K562 (cell line): ENCODE measurements around the gene TPX2. TPM values are rescaled to one million over a fixed set of nuclear protein-coding genes. Genes with fewer than 3 reads are reported as not detected.

Experiments
- CC2D1A ChIP-seq: fragments of 450-650 bp; IDR thresholded peaks from 2 replicates; pipeline ENCODE4 v1.6.1; 2017; ENCODE audit warnings: mild to moderate bottlenecking
- CTBP1 ChIP-seq: fragments of 450-650 bp; IDR thresholded peaks from 2 replicates; pipeline ENCODE4 v1.6.1; 2016; ENCODE audit warnings: borderline replicate concordance
- EP300 ChIP-seq: IDR thresholded peaks from 2 replicates; pipeline ENCODE4 v1.6.1; 2012; ENCODE audit warnings: low read length, improper control_type of control experiment
- ERF ChIP-seq: fragments of 450-650 bp; formaldehyde crosslinking; IDR thresholded peaks from 2 replicates; pipeline ENCODE4 v1.4.0; 2020; ENCODE audit warnings: mild to moderate bottlenecking, mixed read lengths
- FOXJ2 ChIP-seq: fragments of 200-800 bp; sonication (Bioruptor generic); IDR thresholded peaks from 2 replicates; pipeline ENCODE4 v1.6.1; 2016; ENCODE audit warnings: missing genetic modification characterization, missing compliant biosample characterization
- GATA2 ChIP-seq: sonication (generic); formaldehyde crosslinking; IDR thresholded peaks from 2 replicates; pipeline ENCODE4 v1.4.0; 2020; ENCODE audit warnings: mild to moderate bottlenecking, missing genetic modification reagents
- MAFF ChIP-seq: IDR thresholded peaks from 2 replicates; pipeline ENCODE4 v1.6.1; 2012; ENCODE audit warnings: low read length, improper control_type of control experiment
- MAFK ChIP-seq: IDR thresholded peaks from 2 replicates; pipeline ENCODE4 v1.6.1; 2011; ENCODE audit warnings: low read length, improper control_type of control experiment
- MTA2 ChIP-seq: fragments of 450-650 bp; IDR thresholded peaks from 2 replicates; pipeline ENCODE4 v1.6.1; 2016; ENCODE audit warnings: low read depth
- TRIM24 ChIP-seq, 2 experiments: fragments of 450-650 bp; IDR thresholded peaks; 2 replicates each; pipeline ENCODE4 v1.6.1; 2016
- TSC22D4 ChIP-seq: fragments of 450-650 bp; IDR thresholded peaks from 2 replicates; pipeline ENCODE4 v1.6.1; 2016; ENCODE audit warnings: missing genetic modification characterization, missing biosample characterization, control low read depth
- ZEB2 ChIP-seq: fragments of 450-650 bp; IDR thresholded peaks from 2 replicates; pipeline ENCODE4 v1.6.1; 2016
- ZZZ3 ChIP-seq: fragments of 450-650 bp; IDR thresholded peaks from 2 replicates; pipeline ENCODE4 v1.6.1; 2016; ENCODE audit warnings: antibody characterized with exemption, mild to moderate bottlenecking, moderate library complexity
- polyA plus RNA-seq, 8 experiments: library from polyadenylated mRNA; depleted of rRNA in 4 of 8; stranded (reverse) in 5 of 8; unstranded in 3 of 8; fragments of >200 nt; fragmentation: Nextera tagmentation in 2 of 8; fragmentation: Illumina TruSeq in 1 of 8; extraction: Ambion mirVana in 2 of 8; extraction: Trizol in 1 of 8; gene quantifications; 2 replicates each; pipeline versions ENCODE4 v1.2.1 to v1.2.3, GENCODE V29; 2011 to 2014; ENCODE audit warnings: inconsistent platforms in 1 of 8, missing spikeins in 1 of 8
- total RNA-seq, 7 experiments: library from RNA; depleted of rRNA in 6 of 7; stranded (reverse); fragments of >200 nt in 6 of 7; fragmentation: Illumina TruSeq in 2 of 7; extraction: Trizol in 2 of 7; gene quantifications; 2 replicates each; pipeline versions ENCODE4 v1.2.1 to v1.2.3, GENCODE V29; 2011 to 2021; ENCODE audit warnings: low replicate concordance in 1 of 7
- TF ChIP-seq, protein P1 (sequence below): fragments of 450-650 bp; formaldehyde crosslinking; IDR thresholded peaks from 2 replicates; pipeline ENCODE4 v1.4.0; 2020; ENCODE audit warnings: mild to moderate bottlenecking, moderate library complexity
- TF ChIP-seq, protein P2 (sequence below): fragments of 450-650 bp; formaldehyde crosslinking; IDR thresholded peaks from 2 replicates; pipeline ENCODE4 v1.4.0; 2022; ENCODE audit warnings: missing genetic modification characterization
- TF ChIP-seq, protein P3 (sequence below): fragments of 450-650 bp; formaldehyde crosslinking; IDR thresholded peaks from 2 replicates; pipeline ENCODE4 v1.4.0; 2020; ENCODE audit warnings: mild to moderate bottlenecking, mixed read lengths
- TF ChIP-seq, protein P4 (sequence below): fragments of 250-450 bp; sonication (Bioruptor Pico); IDR thresholded peaks from 2 replicates; pipeline ENCODE4 v1.4.0; 2020; ENCODE audit warnings: mild to moderate bottlenecking, moderate library complexity, borderline replicate concordance
- TF ChIP-seq, protein P5 (sequence below): fragments of 450-650 bp; conservative IDR thresholded peaks from 2 replicates; pipeline ENCODE4 v1.6.1; 2016; ENCODE audit warnings: missing genetic modification characterization, low read depth, mild to moderate bottlenecking, missing compliant biosample characterization, moderate library complexity
- TF ChIP-seq, protein P6 (sequence below): fragments of 250-450 bp; sonication (Bioruptor Pico); IDR thresholded peaks from 2 replicates; pipeline ENCODE4 v1.5.0; 2021

The TPX2 gene
- total and polyA plus RNA-seq, 9 of the 15 experiments (the other 6 are each of a cell fraction or from before 2014, with no cell fraction given) = 48.0 to 241 (median 133) TPM

DNA sequence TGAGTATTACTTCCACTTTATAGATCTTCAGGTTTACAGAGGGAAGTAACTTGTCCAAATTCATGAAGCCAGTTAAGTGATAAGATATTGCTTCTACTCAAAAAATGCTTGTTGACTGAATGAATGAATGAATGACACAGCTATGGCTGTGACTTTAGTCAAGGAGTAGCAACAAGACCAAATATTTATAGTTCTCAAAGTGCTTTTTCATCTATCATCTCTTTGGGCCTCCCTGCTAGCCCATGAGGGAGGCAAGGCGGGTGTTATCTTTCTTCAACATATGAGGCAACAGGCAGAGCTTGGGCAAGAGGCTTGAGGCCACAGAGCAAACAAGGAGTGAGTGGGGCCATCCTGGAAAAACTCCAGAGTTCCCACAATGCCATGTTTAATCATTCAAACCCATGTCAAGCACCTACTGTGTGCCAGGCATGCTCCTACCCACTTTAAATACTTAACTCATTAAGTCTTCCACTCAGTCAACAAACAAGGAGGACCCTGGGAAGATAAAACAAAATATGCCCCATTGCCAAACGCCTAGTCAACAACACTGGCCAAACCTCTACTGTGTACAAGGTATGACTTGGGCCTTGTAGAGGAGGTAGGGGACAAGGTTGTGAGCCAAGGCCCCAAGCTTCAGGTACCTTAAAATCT, 32.4 kb upstream of the TPX2 start (continued):
- TF ChIP-seq, protein P1, sequence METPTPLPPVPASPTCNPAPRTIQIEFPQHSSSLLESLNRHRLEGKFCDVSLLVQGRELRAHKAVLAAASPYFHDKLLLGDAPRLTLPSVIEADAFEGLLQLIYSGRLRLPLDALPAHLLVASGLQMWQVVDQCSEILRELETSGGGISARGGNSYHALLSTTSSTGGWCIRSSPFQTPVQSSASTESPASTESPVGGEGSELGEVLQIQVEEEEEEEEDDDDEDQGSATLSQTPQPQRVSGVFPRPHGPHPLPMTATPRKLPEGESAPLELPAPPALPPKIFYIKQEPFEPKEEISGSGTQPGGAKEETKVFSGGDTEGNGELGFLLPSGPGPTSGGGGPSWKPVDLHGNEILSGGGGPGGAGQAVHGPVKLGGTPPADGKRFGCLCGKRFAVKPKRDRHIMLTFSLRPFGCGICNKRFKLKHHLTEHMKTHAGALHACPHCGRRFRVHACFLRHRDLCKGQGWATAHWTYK = peak; percentile 78
- TF ChIP-seq, protein P2, sequence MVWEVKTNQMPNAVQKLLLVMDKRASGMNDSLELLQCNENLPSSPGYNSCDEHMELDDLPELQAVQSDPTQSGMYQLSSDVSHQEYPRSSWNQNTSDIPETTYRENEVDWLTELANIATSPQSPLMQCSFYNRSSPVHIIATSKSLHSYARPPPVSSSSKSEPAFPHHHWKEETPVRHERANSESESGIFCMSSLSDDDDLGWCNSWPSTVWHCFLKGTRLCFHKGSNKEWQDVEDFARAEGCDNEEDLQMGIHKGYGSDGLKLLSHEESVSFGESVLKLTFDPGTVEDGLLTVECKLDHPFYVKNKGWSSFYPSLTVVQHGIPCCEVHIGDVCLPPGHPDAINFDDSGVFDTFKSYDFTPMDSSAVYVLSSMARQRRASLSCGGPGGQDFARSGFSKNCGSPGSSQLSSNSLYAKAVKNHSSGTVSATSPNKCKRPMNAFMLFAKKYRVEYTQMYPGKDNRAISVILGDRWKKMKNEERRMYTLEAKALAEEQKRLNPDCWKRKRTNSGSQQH = 0 out of 2 replicates have a peak, but pooled peaks have one; percentile 35
- TF ChIP-seq FOXJ2 (tag) = peak; percentile 93
- peak; percentile 59; the same call in 1 of the 2 replicates for TF ChIP-seq MAFF
- peak; percentile 75; the same call in 1 of the 2 replicates for TF ChIP-seq ERF (CRISPR knock-in tag)
- TF ChIP-seq ZZZ3 = no peak
- TF ChIP-seq GATA2 (CRISPR knock-in tag) = peak; percentile 87
- TF ChIP-seq, protein P3, sequence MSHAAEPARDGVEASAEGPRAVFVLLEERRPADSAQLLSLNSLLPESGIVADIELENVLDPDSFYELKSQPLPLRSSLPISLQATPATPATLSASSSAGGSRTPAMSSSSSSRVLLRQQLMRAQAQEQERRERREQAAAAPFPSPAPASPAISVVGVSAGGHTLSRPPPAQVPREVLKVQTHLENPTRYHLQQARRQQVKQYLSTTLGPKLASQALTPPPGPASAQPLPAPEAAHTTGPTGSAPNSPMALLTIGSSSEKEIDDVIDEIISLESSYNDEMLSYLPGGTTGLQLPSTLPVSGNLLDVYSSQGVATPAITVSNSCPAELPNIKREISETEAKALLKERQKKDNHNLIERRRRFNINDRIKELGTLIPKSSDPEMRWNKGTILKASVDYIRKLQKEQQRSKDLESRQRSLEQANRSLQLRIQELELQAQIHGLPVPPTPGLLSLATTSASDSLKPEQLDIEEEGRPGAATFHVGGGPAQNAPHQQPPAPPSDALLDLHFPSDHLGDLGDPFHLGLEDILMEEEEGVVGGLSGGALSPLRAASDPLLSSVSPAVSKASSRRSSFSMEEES (CRISPR knock-in tag) = no peak
- TF ChIP-seq TSC22D4 (tag) = no peak
- TF ChIP-seq ZEB2 = peak; percentile 58; the same call in 1 of the 2 replicates
- peak; percentile 64; the same call in 1 of the 2 replicates for TF ChIP-seq CTBP1
- TF ChIP-seq, protein P4, sequence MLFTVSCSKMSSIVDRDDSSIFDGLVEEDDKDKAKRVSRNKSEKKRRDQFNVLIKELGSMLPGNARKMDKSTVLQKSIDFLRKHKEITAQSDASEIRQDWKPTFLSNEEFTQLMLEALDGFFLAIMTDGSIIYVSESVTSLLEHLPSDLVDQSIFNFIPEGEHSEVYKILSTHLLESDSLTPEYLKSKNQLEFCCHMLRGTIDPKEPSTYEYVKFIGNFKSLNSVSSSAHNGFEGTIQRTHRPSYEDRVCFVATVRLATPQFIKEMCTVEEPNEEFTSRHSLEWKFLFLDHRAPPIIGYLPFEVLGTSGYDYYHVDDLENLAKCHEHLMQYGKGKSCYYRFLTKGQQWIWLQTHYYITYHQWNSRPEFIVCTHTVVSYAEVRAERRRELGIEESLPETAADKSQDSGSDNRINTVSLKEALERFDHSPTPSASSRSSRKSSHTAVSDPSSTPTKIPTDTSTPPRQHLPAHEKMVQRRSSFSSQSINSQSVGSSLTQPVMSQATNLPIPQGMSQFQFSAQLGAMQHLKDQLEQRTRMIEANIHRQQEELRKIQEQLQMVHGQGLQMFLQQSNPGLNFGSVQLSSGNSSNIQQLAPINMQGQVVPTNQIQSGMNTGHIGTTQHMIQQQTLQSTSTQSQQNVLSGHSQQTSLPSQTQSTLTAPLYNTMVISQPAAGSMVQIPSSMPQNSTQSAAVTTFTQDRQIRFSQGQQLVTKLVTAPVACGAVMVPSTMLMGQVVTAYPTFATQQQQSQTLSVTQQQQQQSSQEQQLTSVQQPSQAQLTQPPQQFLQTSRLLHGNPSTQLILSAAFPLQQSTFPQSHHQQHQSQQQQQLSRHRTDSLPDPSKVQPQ = peak; percentile 63; the same call in 1 of the 2 replicates
- peak; percentile 29; the same call in 1 of the 2 replicates for TF ChIP-seq CC2D1A
- peak; percentile 31; the same call in 1 of the 2 replicates for TF ChIP-seq MAFK
- TF ChIP-seq TRIM24 (IDR thresholded peaks at IDR 0.05) = peak; percentile 74 to 91
- TF ChIP-seq, protein P5, sequence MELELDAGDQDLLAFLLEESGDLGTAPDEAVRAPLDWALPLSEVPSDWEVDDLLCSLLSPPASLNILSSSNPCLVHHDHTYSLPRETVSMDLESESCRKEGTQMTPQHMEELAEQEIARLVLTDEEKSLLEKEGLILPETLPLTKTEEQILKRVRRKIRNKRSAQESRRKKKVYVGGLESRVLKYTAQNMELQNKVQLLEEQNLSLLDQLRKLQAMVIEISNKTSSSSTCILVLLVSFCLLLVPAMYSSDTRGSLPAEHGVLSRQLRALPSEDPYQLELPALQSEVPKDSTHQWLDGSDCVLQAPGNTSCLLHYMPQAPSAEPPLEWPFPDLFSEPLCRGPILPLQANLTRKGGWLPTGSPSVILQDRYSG = 0 out of 2 replicates have a peak, but pooled peaks have one; percentile 77
- TF ChIP-seq MTA2 = peak; percentile 75
- TF ChIP-seq EP300 = peak; percentile 95
- TF ChIP-seq, protein P6, sequence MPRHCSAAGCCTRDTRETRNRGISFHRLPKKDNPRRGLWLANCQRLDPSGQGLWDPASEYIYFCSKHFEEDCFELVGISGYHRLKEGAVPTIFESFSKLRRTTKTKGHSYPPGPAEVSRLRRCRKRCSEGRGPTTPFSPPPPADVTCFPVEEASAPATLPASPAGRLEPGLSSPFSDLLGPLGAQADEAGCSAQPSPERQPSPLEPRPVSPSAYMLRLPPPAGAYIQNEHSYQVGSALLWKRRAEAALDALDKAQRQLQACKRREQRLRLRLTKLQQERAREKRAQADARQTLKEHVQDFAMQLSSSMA (CRISPR knock-in tag) = no peak
